ENCODE measurements around the gene TBC1D3B. TPM values are rescaled to one million over a fixed set of nuclear protein-coding genes. Genes with fewer than 3 reads are reported as not detected.

The TBC1D3B gene
- total and polyA plus RNA-seq, 10 of the 15 experiments (the other 5 are each of a cell fraction or from before 2014, with no cell fraction given), result 0.67 to 8.5 (median 1.7) TPM; not detected in 2

- TF ChIP-seq KLF5 (IDR thresholded peaks at IDR 0.05; ENCODE audit: partially characterized antibody), result no peak
- peak; percentile 32; the same call in 1 of the 2 replicates for TF ChIP-seq JUNB (IDR thresholded peaks at IDR 0.05)
- TF ChIP-seq, protein P1, sequence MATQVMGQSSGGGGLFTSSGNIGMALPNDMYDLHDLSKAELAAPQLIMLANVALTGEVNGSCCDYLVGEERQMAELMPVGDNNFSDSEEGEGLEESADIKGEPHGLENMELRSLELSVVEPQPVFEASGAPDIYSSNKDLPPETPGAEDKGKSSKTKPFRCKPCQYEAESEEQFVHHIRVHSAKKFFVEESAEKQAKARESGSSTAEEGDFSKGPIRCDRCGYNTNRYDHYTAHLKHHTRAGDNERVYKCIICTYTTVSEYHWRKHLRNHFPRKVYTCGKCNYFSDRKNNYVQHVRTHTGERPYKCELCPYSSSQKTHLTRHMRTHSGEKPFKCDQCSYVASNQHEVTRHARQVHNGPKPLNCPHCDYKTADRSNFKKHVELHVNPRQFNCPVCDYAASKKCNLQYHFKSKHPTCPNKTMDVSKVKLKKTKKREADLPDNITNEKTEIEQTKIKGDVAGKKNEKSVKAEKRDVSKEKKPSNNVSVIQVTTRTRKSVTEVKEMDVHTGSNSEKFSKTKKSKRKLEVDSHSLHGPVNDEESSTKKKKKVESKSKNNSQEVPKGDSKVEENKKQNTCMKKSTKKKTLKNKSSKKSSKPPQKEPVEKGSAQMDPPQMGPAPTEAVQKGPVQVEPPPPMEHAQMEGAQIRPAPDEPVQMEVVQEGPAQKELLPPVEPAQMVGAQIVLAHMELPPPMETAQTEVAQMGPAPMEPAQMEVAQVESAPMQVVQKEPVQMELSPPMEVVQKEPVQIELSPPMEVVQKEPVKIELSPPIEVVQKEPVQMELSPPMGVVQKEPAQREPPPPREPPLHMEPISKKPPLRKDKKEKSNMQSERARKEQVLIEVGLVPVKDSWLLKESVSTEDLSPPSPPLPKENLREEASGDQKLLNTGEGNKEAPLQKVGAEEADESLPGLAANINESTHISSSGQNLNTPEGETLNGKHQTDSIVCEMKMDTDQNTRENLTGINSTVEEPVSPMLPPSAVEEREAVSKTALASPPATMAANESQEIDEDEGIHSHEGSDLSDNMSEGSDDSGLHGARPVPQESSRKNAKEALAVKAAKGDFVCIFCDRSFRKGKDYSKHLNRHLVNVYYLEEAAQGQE (IDR thresholded peaks at IDR 0.05; ENCODE audit: low read depth, low read length), result no peak
- TF ChIP-seq SREBF2 (IDR thresholded peaks at IDR 0.05; ENCODE audit: low read length), result no peak
- TF ChIP-seq IKZF2 (IDR thresholded peaks at IDR 0.05), result peak; percentile 77 to 82
- peak; percentile 85 for TF ChIP-seq TCF12 (IDR thresholded peaks at IDR 0.05; ENCODE audit: low read depth, low read length)
- no peak for TF ChIP-seq KAT2A (conservative IDR thresholded peaks at IDR 0.05; ENCODE audit: control insufficient read depth, low read depth, low read length)
- no peak for TF ChIP-seq NFYA (IDR thresholded peaks at IDR 0.05; ENCODE audit: borderline replicate concordance, low read depth, low read length)
- no peak for TF ChIP-seq WRNIP1 (IDR thresholded peaks at IDR 0.05; ENCODE audit: borderline replicate concordance, low read depth, low read length)
- TF ChIP-seq HSF1 (IDR thresholded peaks at IDR 0.05; ENCODE audit: low read depth, low read length), result no peak
- TF ChIP-seq POLR2AphosphoS2 (IDR thresholded peaks at IDR 0.05; ENCODE audit: low read depth, low read length), result no peak
- TF ChIP-seq CEBPZ (IDR thresholded peaks at IDR 0.05; ENCODE audit: low read depth, low read length), result no peak
- TF ChIP-seq ZNF24 (IDR thresholded peaks at IDR 0.05), result no peak
- no peak for TF ChIP-seq BCLAF1 (IDR thresholded peaks at IDR 0.05)
- TF ChIP-seq ZBED1 (IDR thresholded peaks at IDR 0.05; ENCODE audit: borderline replicate concordance), result no peak
- TF ChIP-seq MEF2B (IDR thresholded peaks at IDR 0.05; ENCODE audit: partially characterized antibody, poor library complexity, severe bottlenecking), result peak; percentile 94
- TF ChIP-seq EZH2 (IDR thresholded peaks at IDR 0.05; ENCODE audit: borderline replicate concordance, control insufficient read depth, low read depth, low read length), result no peak
- no peak for TF ChIP-seq SUZ12 (IDR thresholded peaks at IDR 0.05; ENCODE audit: unreplicated experiment)
- TF ChIP-seq POU2F2 (IDR thresholded peaks at IDR 0.05; ENCODE audit: borderline replicate concordance, low read depth, low read length), result no peak
These were observed 49.1 kb downstream of the TBC1D3B start (continued) for GRCh38 chr17:36127199-36127893.
